ENCODE data around the gene POLR3C. TPM values are rescaled to one million over a fixed set of nuclear protein-coding genes. Genes with fewer than 3 reads are reported as not detected.
A peak's percentile ranks its signal among the peaks of the same experiment; 100 is the strongest.

Gene POLR3C
- total RNA-seq, 6 donors from 2014 or later, result 15.9 to 40.9 (median 26.7) TPM

DNA sequence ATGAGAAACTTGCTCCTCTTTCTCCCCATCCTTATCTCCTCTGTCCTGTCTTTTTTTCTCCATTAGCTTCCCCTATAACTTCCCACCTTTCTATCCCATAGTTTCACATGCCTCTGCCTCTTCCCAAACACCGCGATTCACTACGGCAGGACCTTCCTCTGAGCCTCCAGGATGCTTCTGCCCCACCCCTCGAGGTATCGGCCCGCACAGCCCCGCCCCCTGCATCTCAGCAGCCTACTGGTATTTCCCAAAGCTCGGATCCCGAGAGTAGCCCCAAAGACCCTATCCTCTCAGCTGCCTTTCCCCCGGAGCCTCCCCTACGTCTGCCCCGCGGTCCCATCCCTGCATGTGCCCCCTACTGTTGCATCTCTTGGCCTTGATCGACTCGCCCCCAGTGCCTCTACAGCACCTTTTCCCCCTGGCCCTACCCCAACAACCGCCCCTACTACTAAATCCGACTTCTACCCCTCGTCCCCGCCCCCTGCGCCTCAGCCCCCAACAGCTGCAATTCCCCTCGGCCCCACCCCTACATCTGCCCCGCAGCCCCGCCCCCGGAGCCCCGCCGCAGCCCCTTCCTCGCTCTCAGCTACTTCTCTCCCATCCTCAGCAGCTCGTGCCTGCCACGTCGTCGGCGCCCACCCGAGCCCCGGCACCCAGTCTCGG lies 34.4 kb downstream of the POLR3C start:
- H3K27me3 ChIP-seq, result no peaks in the 10 kb centered on the region
- TF ChIP-seq EP300 (IDR thresholded peaks at IDR 0.05) (no peak), POLR2AphosphoS5 (IDR thresholded peaks at IDR 0.05) (no peak), POLR2A (IDR thresholded peaks at IDR 0.05) (no peak)
- TF ChIP-seq, protein P1, sequence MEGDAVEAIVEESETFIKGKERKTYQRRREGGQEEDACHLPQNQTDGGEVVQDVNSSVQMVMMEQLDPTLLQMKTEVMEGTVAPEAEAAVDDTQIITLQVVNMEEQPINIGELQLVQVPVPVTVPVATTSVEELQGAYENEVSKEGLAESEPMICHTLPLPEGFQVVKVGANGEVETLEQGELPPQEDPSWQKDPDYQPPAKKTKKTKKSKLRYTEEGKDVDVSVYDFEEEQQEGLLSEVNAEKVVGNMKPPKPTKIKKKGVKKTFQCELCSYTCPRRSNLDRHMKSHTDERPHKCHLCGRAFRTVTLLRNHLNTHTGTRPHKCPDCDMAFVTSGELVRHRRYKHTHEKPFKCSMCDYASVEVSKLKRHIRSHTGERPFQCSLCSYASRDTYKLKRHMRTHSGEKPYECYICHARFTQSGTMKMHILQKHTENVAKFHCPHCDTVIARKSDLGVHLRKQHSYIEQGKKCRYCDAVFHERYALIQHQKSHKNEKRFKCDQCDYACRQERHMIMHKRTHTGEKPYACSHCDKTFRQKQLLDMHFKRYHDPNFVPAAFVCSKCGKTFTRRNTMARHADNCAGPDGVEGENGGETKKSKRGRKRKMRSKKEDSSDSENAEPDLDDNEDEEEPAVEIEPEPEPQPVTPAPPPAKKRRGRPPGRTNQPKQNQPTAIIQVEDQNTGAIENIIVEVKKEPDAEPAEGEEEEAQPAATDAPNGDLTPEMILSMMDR (IDR thresholded peaks at IDR 0.05), result no peak
- peaks cover 12 to 17% (median 15%) of the 10 kb centered on the region in 4 donors for H3K4me1 ChIP-seq
- ATAC-seq (ENCODE audit: low FRiP score in 2 of 2) (peak; percentile 19 to 49), DNase-seq (peak; percentile 55 to 88)
- H3K4me3 ChIP-seq, result peak overlapping the region; percentile 71 to 93 (median 89)
- H3K27ac ChIP-seq, result peak overlapping the region; percentile 85 to 96 (median 94)
- WGBS, 2 donors, result 1 to 3% methylated on average over 22 to 24 of the region's 35 CpGs
- no peaks in the 10 kb centered on the region for H3K9me3 ChIP-seq
- H3K36me3 ChIP-seq, result peaks cover 9 to 37% (median 36%) of the 10 kb centered on the region in 4 donors

DNA sequence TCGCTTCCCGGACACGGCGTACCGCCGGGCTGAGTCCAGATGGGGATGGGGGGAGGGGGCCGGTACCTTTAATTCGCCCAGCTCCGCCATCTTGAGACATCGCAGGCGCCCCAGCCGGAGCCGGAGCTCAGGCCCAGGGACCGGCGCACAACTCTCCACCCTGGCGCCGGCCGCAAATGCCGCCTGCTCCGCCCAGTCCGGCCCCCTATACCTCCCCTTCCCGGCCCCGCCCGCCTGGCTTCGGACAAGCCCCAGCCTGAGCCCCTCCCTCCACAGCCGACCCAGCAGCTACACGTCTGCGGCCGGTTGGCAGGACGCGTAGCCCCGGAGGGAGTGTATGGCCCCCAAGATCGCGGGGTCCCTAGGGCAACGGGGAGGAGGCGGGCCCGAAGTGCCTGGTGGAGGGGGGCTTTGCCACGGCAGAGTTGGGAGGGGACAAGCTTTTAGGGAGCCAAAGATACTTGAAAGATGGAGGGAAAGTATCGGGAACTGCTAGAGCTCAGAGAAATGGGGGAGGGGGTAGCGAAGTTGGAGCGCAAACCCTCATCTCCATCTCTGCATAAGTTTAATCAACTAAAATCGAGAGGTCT lies 35.0 kb downstream of the POLR3C start, which contains the start of gene PIAS3:
Gene PIAS3, minus strand, starts transcription at position 181 of the 590 bp plus-strand sequence. Its CDS starts 91 bp downstream, at position 90.
- H3K27ac ChIP-seq, result peak within 1 kb of the TSS; percentile 85 to 96 (median 94)
- peak in 2 of 4 donors; percentile 57 to 59 for TF ChIP-seq POLR2A (IDR thresholded peaks at IDR 0.05)
- TF ChIP-seq POLR2AphosphoS5 (IDR thresholded peaks at IDR 0.05), result peak; percentile 86 to 87
- TF ChIP-seq, protein P1 (IDR thresholded peaks at IDR 0.05), result peak in 1 of 6 experiments; percentile 3
- no peak for TF ChIP-seq EP300 (IDR thresholded peaks at IDR 0.05)
- peak; percentile 98 for DNase-seq
- peaks cover 12 to 17% (median 15%) of the 10 kb centered on the region in 4 donors for H3K4me1 ChIP-seq
- 0% methylated on average over 13 to 28 of the region's 42 CpGs for WGBS, 2 donors
- no peaks in the 10 kb centered on the region for H3K27me3 ChIP-seq
- H3K36me3 ChIP-seq, result peaks cover 6 to 31% (median 30%) of the 10 kb centered on the region in 4 donors
- peak within 1 kb of the TSS; percentile 71 to 93 (median 89) for H3K4me3 ChIP-seq
- ATAC-seq (ENCODE audit: low FRiP score in 2 of 2), result peak; percentile 98 to 99
- no peaks in the 10 kb centered on the region for H3K9me3 ChIP-seq

DNA sequence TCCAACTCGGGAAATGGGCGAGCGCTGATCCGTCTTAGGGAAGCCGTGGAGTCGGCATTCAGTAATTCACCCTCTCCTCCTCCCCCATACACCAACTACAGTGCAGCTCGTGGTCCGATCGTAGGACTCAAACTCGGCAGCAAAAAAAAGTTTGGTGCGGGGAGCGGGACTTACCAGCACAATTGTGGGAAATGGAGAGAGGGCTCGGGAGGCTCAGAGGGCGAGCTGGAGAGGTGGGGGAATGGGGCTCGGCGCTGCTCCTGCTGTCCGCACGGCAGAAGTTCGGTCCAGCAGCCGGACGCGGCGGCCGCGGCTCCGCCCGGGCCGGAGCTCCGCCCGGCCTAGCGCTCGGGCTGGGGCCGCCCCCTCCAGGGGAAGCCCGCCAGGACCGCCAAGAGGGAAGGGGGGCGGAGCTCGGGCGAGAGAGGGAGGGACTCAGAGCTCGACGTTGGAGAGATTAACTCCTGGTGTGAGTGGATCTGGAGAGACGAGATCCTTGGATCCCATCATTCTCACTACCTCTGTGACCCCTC lies 35.6 kb downstream of the POLR3C start:
- WGBS, 2 donors, result 0% methylated on average over 26 to 41 of the region's 41 CpGs
- DNase-seq, result peak; percentile 92 to 96
- Histone ChIP-seq H3K4me3 (peak overlapping the region; percentile 71 to 93 (median 89)), H3K4me1 (peaks cover 12 to 17% (median 15%) of the 10 kb centered on the region in 4 donors), H3K27ac (peak overlapping the region; percentile 85 to 96 (median 94)), H3K9me3 (no peaks in the 10 kb centered on the region), H3K27me3 (no peaks in the 10 kb centered on the region), H3K36me3 (peaks cover 4 to 27% (median 24%) of the 10 kb centered on the region in 4 donors)
- TF ChIP-seq POLR2A (IDR thresholded peaks at IDR 0.05), result peak in 3 of 4 donors; percentile 60 to 84 (median 80)
- peak; percentile 17 to 83 for TF ChIP-seq POLR2AphosphoS5 (IDR thresholded peaks at IDR 0.05)
- TF ChIP-seq EP300 (IDR thresholded peaks at IDR 0.05), result no peak
- TF ChIP-seq, protein P1 (IDR thresholded peaks at IDR 0.05), result peak in 5 of 6 experiments; percentile 17 to 47 (median 26)
- peak; percentile 94 for ATAC-seq (ENCODE audit: low FRiP score in 2 of 2)

DNA sequence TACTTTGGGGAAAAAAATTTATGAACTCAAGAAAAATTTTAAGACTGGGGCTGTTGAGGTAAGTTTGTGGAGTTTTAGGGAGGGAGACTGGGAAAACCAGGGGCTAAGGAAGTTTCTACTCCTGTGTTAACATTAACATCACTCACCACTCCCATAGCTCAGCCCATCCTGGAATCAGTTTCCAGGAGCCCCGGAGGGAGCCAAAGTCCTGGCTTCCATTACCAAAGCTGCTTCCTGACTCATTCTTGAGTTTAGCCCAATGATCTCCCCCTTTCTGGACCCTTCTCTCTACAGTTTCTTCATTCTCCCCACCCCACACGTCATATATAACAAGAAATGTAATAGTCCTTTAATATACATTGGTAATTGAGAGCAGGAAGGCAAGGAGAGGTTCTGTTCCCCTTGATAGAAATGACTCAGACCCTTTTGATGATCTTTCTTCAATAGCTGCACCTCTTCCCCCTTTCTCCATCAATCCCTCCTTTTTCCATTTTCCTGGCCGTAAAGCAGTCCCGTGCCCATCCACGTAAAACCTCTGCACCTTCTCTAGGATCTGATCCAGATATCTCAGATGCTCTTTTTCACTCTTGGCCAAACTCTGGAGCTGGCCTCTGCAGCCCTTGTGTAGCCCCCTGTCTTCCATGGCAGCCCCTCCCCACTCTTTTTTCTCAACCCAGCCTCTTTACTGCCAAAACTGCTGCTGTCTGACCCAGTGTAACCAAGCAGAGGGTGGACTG lies 39.5 kb downstream of the POLR3C start:
- no peak for ATAC-seq (ENCODE audit: low FRiP score in 2 of 2)
- Histone ChIP-seq H3K27ac (no peak overlapping the region), H3K4me1 (peaks cover 5 to 6% (median 5%) of the 10 kb centered on the region in 4 donors), H3K9me3 (no peaks in the 10 kb centered on the region), H3K36me3 (no peaks in the 10 kb centered on the region), H3K27me3 (no peaks in the 10 kb centered on the region), H3K4me3 (no peak overlapping the region)
- no peak for TF ChIP-seq POLR2A (IDR thresholded peaks at IDR 0.05)
- no peak for TF ChIP-seq POLR2AphosphoS5 (IDR thresholded peaks at IDR 0.05)
- no peak for TF ChIP-seq EP300 (IDR thresholded peaks at IDR 0.05)
- TF ChIP-seq, protein P1 (IDR thresholded peaks at IDR 0.05), result no peak
- 82 to 84% methylated on average over 5 of the region's 5 CpGs for WGBS, 2 donors
- DNase-seq, result no peak

Data from upper lobe of left lung (tissue), 6 donors.